ENCODE results near the gene KIF12. TPM values are rescaled to one million over a fixed set of nuclear protein-coding genes. Genes with fewer than 3 reads are reported as not detected.

KIF12 gene
- total RNA-seq = 1 to 10 TPM in 1 of 4 donors, not detected in 3; 1.2 TPM

- intact Hi-C loops (cut with DNase I) = no loop called here
- TF ChIP-seq POLR2A (IDR thresholded peaks at IDR 0.05) = no peak
- TF ChIP-seq CTCF (IDR thresholded peaks at IDR 0.05) = no peak
- Histone ChIP-seq H3K4me1 (peaks cover 4 to 22% (median 10%) of the 10 kb centered on the region in 3 donors), H3K27me3 (peaks cover 0 to 57% (median 3%) of the 10 kb centered on the region in 4 donors), H3K36me3 (no peaks in the 10 kb centered on the region), H3K9me3 (peaks cover 0 to 13% (median 5%) of the 10 kb centered on the region in 3 donors), H3K4me3 (peak within 1 kb of the TSS; percentile 19 to 70 (median 42)), H3K27ac (no peak within 1 kb of the TSS)
- 40 to 51% methylated on average over 25 to 29 of the region's 32 CpGs for WGBS, 2 donors
- no peak for DNase-seq
These were observed at the start of gene KIF12 for GRCh38 chr9:114098936-114099668. Gene KIF12, minus strand, starts transcription at chr9:114099292. Its CDS starts 16 bp downstream, at chr9:114099276.

GRCh38 chr9:114146735-114147134 lies 47.6 kb upstream of the KIF12 start:
- Histone ChIP-seq H3K27me3 (peaks cover 0 to 68% (median 0%) of the 10 kb centered on the region in 4 donors), H3K9me3 (no peaks in the 10 kb centered on the region), H3K4me3 (no peak overlapping the region), H3K27ac (no peak overlapping the region), H3K36me3 (no peaks in the 10 kb centered on the region), H3K4me1 (peaks cover 0 to 8% (median 0%) of the 10 kb centered on the region in 3 donors)
- DNase-seq = no peak
- no peak for TF ChIP-seq CTCF (IDR thresholded peaks at IDR 0.05)
- no peak for TF ChIP-seq POLR2A (IDR thresholded peaks at IDR 0.05)
- WGBS, 2 donors = 70 to 71% methylated on average over 5 to 6 of the region's 6 CpGs
- intact Hi-C loops (cut with DNase I) = no loop called here

GRCh38 chr9:114143234-114143633 lies 44.1 kb upstream of the KIF12 start:
- DNase-seq = no peak

GRCh38 chr9:114141553-114142402 lies 42.7 kb upstream of the KIF12 start:
- TF ChIP-seq POLR2A (IDR thresholded peaks at IDR 0.05) (no peak), CTCF (IDR thresholded peaks at IDR 0.05) (no peak)
- Histone ChIP-seq H3K9me3 (no peaks in the 10 kb centered on the region), H3K36me3 (no peaks in the 10 kb centered on the region), H3K27ac (no peak overlapping the region), H3K27me3 (peaks cover 0 to 70% (median 0%) of the 10 kb centered on the region in 4 donors), H3K4me1 (peaks cover 0 to 13% (median 0%) of the 10 kb centered on the region in 3 donors), H3K4me3 (no peak overlapping the region)
- 30 to 44% methylated on average over 7 of the region's 7 CpGs for WGBS, 2 donors
- intact Hi-C loops (cut with DNase I) = no loop called here
- no peak for DNase-seq

More at GRCh38 chr9:114143234-114143633, 44.1 kb upstream of the KIF12 start:
- TF ChIP-seq CTCF (IDR thresholded peaks at IDR 0.05) (no peak), POLR2A (IDR thresholded peaks at IDR 0.05) (no peak)
- 47 to 54% methylated on average over 5 of the region's 5 CpGs for WGBS, 2 donors
- Histone ChIP-seq H3K4me3 (no peak overlapping the region), H3K9me3 (no peaks in the 10 kb centered on the region), H3K36me3 (no peaks in the 10 kb centered on the region), H3K27me3 (peaks cover 0 to 65% (median 0%) of the 10 kb centered on the region in 4 donors), H3K4me1 (peaks cover 0 to 13% (median 0%) of the 10 kb centered on the region in 3 donors), H3K27ac (no peak overlapping the region)
- intact Hi-C loops (cut with DNase I) = no loop called here

GRCh38 chr9:114140850-114141249 lies 41.8 kb upstream of the KIF12 start:
- 40 to 50% methylated on average over 4 of the region's 4 CpGs for WGBS, 2 donors
- TF ChIP-seq CTCF (IDR thresholded peaks at IDR 0.05) (no peak), POLR2A (IDR thresholded peaks at IDR 0.05) (no peak)
- Histone ChIP-seq H3K27me3 (peaks cover 0 to 60% (median 0%) of the 10 kb centered on the region in 4 donors), H3K4me3 (no peak overlapping the region), H3K4me1 (peaks cover 0 to 13% (median 0%) of the 10 kb centered on the region in 3 donors), H3K27ac (no peak overlapping the region), H3K36me3 (no peaks in the 10 kb centered on the region), H3K9me3 (no peaks in the 10 kb centered on the region)
- DNase-seq = no peak
- intact Hi-C loops (cut with DNase I) = no loop called here

All from esophagus squamous epithelium (tissue), 5 donors.